SK-N-SH treated with all-trans-retinoic acid at 6 μM for 48 hours (cell line): ENCODE measurements around the gene GLRA1.

ENCODE experiments used
- ATAC-seq: fragments of 200-7000 bp; cut with Tn5 transposase; 3 replicates; pipeline ENCODE4 v1.9.1; 2020; ENCODE audit warnings: mild to moderate bottlenecking, moderate library complexity
- ARNTL ChIP-seq: fragments of 450-650 bp; formaldehyde crosslinking; IDR thresholded peaks from 2 replicates; pipeline ENCODE4 v1.5.0; 2020; ENCODE audit warnings: low read depth, mild to moderate bottlenecking, moderate library complexity, borderline replicate concordance
- BACH2 ChIP-seq: fragments of 250-450 bp; sonication (Bioruptor Pico); IDR thresholded peaks from 2 replicates; pipeline ENCODE4 v1.9.0; 2021; ENCODE audit warnings: mild to moderate bottlenecking, borderline replicate concordance
- CREB5 ChIP-seq: fragments of 250-450 bp; sonication (Bioruptor Pico); IDR thresholded peaks from 2 replicates; pipeline ENCODE4 v1.5.1; 2020; ENCODE audit warnings: low read depth, mild to moderate bottlenecking, moderate library complexity
- CSDC2 ChIP-seq: fragments of 250-450 bp; sonication (Bioruptor Pico); IDR thresholded peaks from 2 replicates; pipeline ENCODE4 v1.5.0; 2020; ENCODE audit warnings: mild to moderate bottlenecking, moderate library complexity
- CSRNP3 ChIP-seq: fragments of 250-450 bp; sonication (Bioruptor Pico); IDR thresholded peaks from 2 replicates; pipeline ENCODE4 v1.5.1; 2021; ENCODE audit warnings: mild to moderate bottlenecking, moderate library complexity
- ESRRG ChIP-seq: fragments of 250-450 bp; sonication (Bioruptor Pico); IDR thresholded peaks from 2 replicates; pipeline ENCODE4 v1.6.1; 2021; ENCODE audit warnings: mild to moderate bottlenecking
- GLIS3 ChIP-seq: fragments of 250-450 bp; sonication (Bioruptor Pico); IDR thresholded peaks from 2 replicates; pipeline ENCODE4 v1.5.0; 2020; ENCODE audit warnings: mild to moderate bottlenecking, moderate library complexity
- ISL1 ChIP-seq: fragments of 250-450 bp; sonication (Bioruptor Pico); IDR thresholded peaks from 2 replicates; pipeline ENCODE4 v2.1.2; 2022; ENCODE audit warnings: mild to moderate bottlenecking, moderate library complexity
- OSR1 ChIP-seq: fragments of 250-450 bp; sonication (Bioruptor Pico); IDR thresholded peaks from 2 replicates; pipeline ENCODE4 v1.8.0; 2022; ENCODE audit warnings: moderate library complexity, mild to moderate bottlenecking, inconsistent platforms
- PPARA ChIP-seq: fragments of 250-450 bp; sonication (Bioruptor Pico); IDR thresholded peaks from 2 replicates; pipeline ENCODE4 v1.5.0; 2020; ENCODE audit warnings: mild to moderate bottlenecking, borderline replicate concordance
- RARB ChIP-seq: fragments of 250-450 bp; sonication (Bioruptor Pico); IDR thresholded peaks from 2 replicates; pipeline ENCODE4 v1.8.0; 2021; ENCODE audit warnings: mild to moderate bottlenecking, moderate library complexity
- SNAI2 ChIP-seq: fragments of 250-450 bp; sonication (Bioruptor Pico); IDR thresholded peaks from 2 replicates; pipeline ENCODE4 v1.5.0; 2020; ENCODE audit warnings: mild to moderate bottlenecking, moderate library complexity
- TCF4 ChIP-seq: fragments of 250-450 bp; sonication (Bioruptor Pico); IDR thresholded peaks from 2 replicates; pipeline ENCODE4 v1.8.0; 2021; ENCODE audit warnings: mild to moderate bottlenecking, moderate library complexity, borderline replicate concordance
- TOX ChIP-seq: fragments of 250-450 bp; sonication (Bioruptor Pico); IDR thresholded peaks from 2 replicates; pipeline ENCODE4 v1.8.0; 2021; ENCODE audit warnings: mild to moderate bottlenecking, moderate library complexity, borderline replicate concordance
- TSHZ2 ChIP-seq: fragments of 250-450 bp; sonication (Bioruptor Pico); IDR thresholded peaks from 2 replicates; pipeline ENCODE4 v1.5.0; 2020; ENCODE audit warnings: mild to moderate bottlenecking, moderate library complexity
- ZC3H10 ChIP-seq: fragments of 250-450 bp; sonication (Bioruptor Pico); IDR thresholded peaks from 2 replicates; pipeline ENCODE4 v1.5.1; 2021; ENCODE audit warnings: mild to moderate bottlenecking, moderate library complexity
- ZFP30 ChIP-seq: fragments of 450-650 bp; formaldehyde crosslinking; IDR thresholded peaks from 2 replicates; pipeline ENCODE4 v1.5.0; 2022; ENCODE audit warnings: mild to moderate bottlenecking, moderate library complexity
- ZNF70 ChIP-seq: fragments of 450-650 bp; formaldehyde crosslinking; IDR thresholded peaks from 2 replicates; pipeline ENCODE4 v1.5.0; 2020; ENCODE audit warnings: mild to moderate bottlenecking, moderate library complexity
- ZNF8 ChIP-seq: fragments of 450-650 bp; formaldehyde crosslinking; IDR thresholded peaks from 2 replicates; pipeline ENCODE4 v1.5.0; 2020; ENCODE audit warnings: mild to moderate bottlenecking, moderate library complexity
- TF ChIP-seq, protein P1 (sequence below): fragments of 250-450 bp; sonication (Bioruptor Pico); IDR thresholded peaks from 2 replicates; pipeline ENCODE4 v1.8.0; 2020; ENCODE audit warnings: mild to moderate bottlenecking, moderate library complexity, borderline replicate concordance
- TF ChIP-seq, protein P2 (sequence below): fragments of 250-450 bp; sonication (Bioruptor Pico); IDR thresholded peaks from 2 replicates; pipeline ENCODE4 v1.8.0; 2021; ENCODE audit warnings: low read depth, mild to moderate bottlenecking, moderate library complexity, borderline replicate concordance

GLRA1 gene

DNA sequence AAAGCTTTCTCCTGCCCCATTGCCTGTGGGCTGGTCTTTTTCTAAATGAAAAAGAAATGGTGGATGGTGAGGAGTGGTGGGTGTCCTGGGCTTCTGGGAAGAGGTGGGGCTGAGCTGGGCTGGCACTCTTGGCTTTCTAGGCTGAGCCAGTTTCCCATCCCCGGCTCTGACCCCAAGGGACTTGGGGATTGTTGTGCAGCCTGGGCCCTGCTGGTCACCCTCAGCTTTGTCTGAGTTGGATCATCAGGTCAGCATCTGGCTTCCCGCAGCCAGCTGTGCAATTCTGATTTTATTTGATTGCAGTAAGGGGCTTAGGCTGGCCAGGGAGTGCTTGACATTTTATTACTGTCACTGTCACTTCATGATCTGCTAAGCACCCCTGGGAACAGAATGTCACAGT is 25.3 kb downstream of the GLRA1 start:
- ATAC-seq = no peak
- TF ChIP-seq PPARA (CRISPR knock-in tag) (no peak), ZC3H10 (CRISPR knock-in tag) (no peak), CSDC2 (CRISPR knock-in tag) (no peak), SNAI2 (CRISPR knock-in tag) (no peak), TSHZ2 (CRISPR knock-in tag) (no peak), OSR1 (CRISPR knock-in tag) (no peak), ZNF8 (CRISPR knock-in tag) (no peak), TOX (no peak), CSRNP3 (CRISPR knock-in tag) (no peak), TCF4 (CRISPR knock-in tag) (no peak), ZNF70 (CRISPR knock-in tag) (no peak), BACH2 (no peak), ISL1 (no peak), RARB (no peak), GLIS3 (CRISPR knock-in tag) (no peak), ZFP30 (CRISPR knock-in tag) (no peak)
- TF ChIP-seq, protein P1, sequence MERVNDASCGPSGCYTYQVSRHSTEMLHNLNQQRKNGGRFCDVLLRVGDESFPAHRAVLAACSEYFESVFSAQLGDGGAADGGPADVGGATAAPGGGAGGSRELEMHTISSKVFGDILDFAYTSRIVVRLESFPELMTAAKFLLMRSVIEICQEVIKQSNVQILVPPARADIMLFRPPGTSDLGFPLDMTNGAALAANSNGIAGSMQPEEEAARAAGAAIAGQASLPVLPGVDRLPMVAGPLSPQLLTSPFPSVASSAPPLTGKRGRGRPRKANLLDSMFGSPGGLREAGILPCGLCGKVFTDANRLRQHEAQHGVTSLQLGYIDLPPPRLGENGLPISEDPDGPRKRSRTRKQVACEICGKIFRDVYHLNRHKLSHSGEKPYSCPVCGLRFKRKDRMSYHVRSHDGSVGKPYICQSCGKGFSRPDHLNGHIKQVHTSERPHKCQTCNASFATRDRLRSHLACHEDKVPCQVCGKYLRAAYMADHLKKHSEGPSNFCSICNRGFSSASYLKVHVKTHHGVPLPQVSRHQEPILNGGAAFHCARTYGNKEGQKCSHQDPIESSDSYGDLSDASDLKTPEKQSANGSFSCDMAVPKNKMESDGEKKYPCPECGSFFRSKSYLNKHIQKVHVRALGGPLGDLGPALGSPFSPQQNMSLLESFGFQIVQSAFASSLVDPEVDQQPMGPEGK = no peak
- TF ChIP-seq, protein P2, sequence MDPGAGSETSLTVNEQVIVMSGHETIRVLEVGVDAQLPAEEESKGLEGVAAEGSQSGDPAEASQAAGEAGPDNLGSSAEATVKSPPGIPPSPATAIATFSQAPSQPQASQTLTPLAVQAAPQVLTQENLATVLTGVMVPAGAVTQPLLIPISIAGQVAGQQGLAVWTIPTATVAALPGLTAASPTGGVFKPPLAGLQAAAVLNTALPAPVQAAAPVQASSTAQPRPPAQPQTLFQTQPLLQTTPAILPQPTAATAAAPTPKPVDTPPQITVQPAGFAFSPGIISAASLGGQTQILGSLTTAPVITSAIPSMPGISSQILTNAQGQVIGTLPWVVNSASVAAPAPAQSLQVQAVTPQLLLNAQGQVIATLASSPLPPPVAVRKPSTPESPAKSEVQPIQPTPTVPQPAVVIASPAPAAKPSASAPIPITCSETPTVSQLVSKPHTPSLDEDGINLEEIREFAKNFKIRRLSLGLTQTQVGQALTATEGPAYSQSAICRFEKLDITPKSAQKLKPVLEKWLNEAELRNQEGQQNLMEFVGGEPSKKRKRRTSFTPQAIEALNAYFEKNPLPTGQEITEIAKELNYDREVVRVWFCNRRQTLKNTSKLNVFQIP = no peak

DNA sequence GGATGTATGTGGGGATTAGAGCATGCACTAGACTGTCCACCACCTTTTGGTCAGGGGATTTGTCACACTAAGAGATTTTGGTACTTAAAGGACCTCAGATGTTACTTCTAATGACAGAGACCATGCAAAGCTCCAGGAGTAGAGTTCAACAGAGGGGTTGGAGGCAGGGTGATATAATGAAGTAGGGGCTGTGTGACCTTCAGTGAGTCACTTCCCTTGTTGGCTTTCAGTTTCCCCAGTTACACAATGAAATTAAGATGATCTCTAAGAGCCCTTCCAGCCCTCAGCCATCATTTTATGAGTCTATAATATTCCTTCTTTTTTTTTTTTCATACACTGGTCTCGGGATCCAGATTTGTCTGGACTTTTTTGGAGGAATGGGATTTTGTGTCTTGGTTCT is 26.8 kb downstream of the GLRA1 start:
- ATAC-seq = no peak
- TF ChIP-seq TSHZ2 (CRISPR knock-in tag) = no peak
- TF ChIP-seq PPARA (CRISPR knock-in tag) = no peak
- TF ChIP-seq ARNTL (CRISPR knock-in tag) = no peak
- no peak for TF ChIP-seq CREB5
- TF ChIP-seq ESRRG (CRISPR knock-in tag) = no peak
- no peak for TF ChIP-seq ZNF8 (CRISPR knock-in tag)
- TF ChIP-seq ISL1 = no peak
- no peak for TF ChIP-seq BACH2
- TF ChIP-seq TCF4 (CRISPR knock-in tag) = no peak
- TF ChIP-seq, all 23 proteins: peak for 0
